ENCODE measurements around the gene PTPRD. TPM values are rescaled to one million over a fixed set of nuclear protein-coding genes. Genes with fewer than 3 reads are reported as not detected.

The PTPRD gene
- total and polyA plus RNA-seq, 2 of the 4 experiments (the other 2 are of a cell fraction) = 0.07 to 0.18 TPM

DNA sequence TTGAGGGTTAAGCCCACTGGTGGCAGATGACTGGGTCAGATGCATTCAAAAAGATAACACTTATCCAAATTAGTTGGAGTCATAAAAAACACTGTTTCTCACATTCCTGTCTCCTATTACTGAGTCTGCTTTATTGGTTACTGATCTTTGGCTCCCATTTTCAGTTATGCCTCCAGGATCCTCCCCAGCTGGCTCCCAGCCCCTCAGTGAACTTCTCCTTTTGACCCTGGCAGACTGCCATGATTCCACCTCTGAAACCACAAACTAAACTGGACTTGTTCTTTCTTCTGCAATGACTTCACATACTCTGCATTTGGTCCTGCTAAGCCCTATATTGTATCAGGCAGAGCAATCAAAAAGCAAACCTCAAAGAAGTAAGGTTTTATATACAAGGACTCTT, 1952.4 kb downstream of the PTPRD start:
- Histone ChIP-seq H3K27ac (ENCODE audit: insufficient read depth, low read length) (no peak overlapping the region), H2BK20ac (ENCODE audit: low read depth, low read length) (no peak overlapping the region), H2AFZ (replicated peaks; ENCODE audit: low read length, poor library complexity) (no peak overlapping the region), H4K5ac (ENCODE audit: low read depth, low read length) (no peak overlapping the region), H2AK5ac (ENCODE audit: low read depth, low read length) (no peak overlapping the region), H3K4me1 (ENCODE audit: control insufficient read depth, insufficient read depth, low read length) (no peaks in the 10 kb centered on the region), H3K4ac (ENCODE audit: low read depth, low read length) (no peak overlapping the region), H3K79me1 (ENCODE audit: low read depth in 1 of 2, low read length in 2 of 2) (no peaks in the 10 kb centered on the region), H3K27me3 (ENCODE audit: control insufficient read depth, insufficient read depth, low read length) (no peaks in the 10 kb centered on the region), H3K4me2 (ENCODE audit: low read depth, low read length) (no peak overlapping the region), H2BK5ac (ENCODE audit: low read depth, low read length, poor library complexity, severe bottlenecking) (no peak overlapping the region), H3K9ac (ENCODE audit: low read depth, low read length) (no peak overlapping the region), H4K91ac (ENCODE audit: insufficient read depth, low read depth, low read length) (no peak overlapping the region), H2AK9ac (replicated peaks; ENCODE audit: low read depth, low read length, poor library complexity) (no peak overlapping the region), H3K23ac (ENCODE audit: low read depth, low read length) (no peak overlapping the region), H4K20me1 (ENCODE audit: insufficient read depth, low read length) (no peaks in the 10 kb centered on the region), H2BK15ac (ENCODE audit: low read depth, low read length) (no peak overlapping the region), H3K9me1 (ENCODE audit: insufficient read depth, low read length) (no peaks in the 10 kb centered on the region), H3K18ac (ENCODE audit: low read depth, low read length) (no peak overlapping the region), H3K4me3 (ENCODE audit: insufficient read depth, low read depth, low read length) (no peak overlapping the region), H3K14ac (replicated peaks; ENCODE audit: low read depth, low read length) (no peak overlapping the region), H3K56ac (ENCODE audit: extremely low read depth, insufficient read depth, low read length) (no peak overlapping the region), H3K9me3 (ENCODE audit: control insufficient read depth, insufficient read depth, low read length) (no peaks in the 10 kb centered on the region; the same call in 1 of the 2 replicates), H2BK120ac (ENCODE audit: low read depth, low read length) (no peak overlapping the region), H3K36me3 (ENCODE audit: control insufficient read depth, insufficient read depth, low read length) (no peaks in the 10 kb centered on the region), H4K8ac (ENCODE audit: low read depth in 2 of 2, low read length in 2 of 2) (no peak overlapping the region)
- in situ Hi-C loops (cut with MboI; ENCODE audit: low sequenced_read_pairs) (no loop called here), dilution Hi-C loops (cut with HindIII; ENCODE audit: low sequenced_read_pairs, unreplicated experiment) (no loop called here), intact Hi-C loops (cut with micrococcal nuclease) (no loop called here)
- ATAC-seq (ENCODE audit: low read depth) (no peak), DNase-seq (no peak)
- ChIA-PET POLR2A (ENCODE audit: unreplicated experiment) (no interaction called here), CTCF (no interaction called here)
- TF ChIP-seq MAFK (IDR thresholded peaks at IDR 0.05; ENCODE audit: low read depth, low read length) = no peak
- no peak for TF ChIP-seq MAZ (IDR thresholded peaks at IDR 0.05; ENCODE audit: borderline replicate concordance, low read depth, low read length)
- TF ChIP-seq NFE2L2 (IDR thresholded peaks at IDR 0.05; ENCODE audit: low read depth, low read length) = no peak
- TF ChIP-seq CEBPB (IDR thresholded peaks at IDR 0.05; ENCODE audit: low read depth, low read length) = no peak
- TF ChIP-seq CHD1 (IDR thresholded peaks at IDR 0.05; ENCODE audit: low read depth, low read length) = no peak
- TF ChIP-seq, protein P1, sequence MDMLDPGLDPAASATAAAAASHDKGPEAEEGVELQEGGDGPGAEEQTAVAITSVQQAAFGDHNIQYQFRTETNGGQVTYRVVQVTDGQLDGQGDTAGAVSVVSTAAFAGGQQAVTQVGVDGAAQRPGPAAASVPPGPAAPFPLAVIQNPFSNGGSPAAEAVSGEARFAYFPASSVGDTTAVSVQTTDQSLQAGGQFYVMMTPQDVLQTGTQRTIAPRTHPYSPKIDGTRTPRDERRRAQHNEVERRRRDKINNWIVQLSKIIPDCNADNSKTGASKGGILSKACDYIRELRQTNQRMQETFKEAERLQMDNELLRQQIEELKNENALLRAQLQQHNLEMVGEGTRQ (IDR thresholded peaks at IDR 0.05; ENCODE audit: low read depth, low read length) = no peak
- TF ChIP-seq RCOR1 (IDR thresholded peaks at IDR 0.05; ENCODE audit: insufficient replicate concordance, low read length) = no peak
- TF ChIP-seq, protein P2, sequence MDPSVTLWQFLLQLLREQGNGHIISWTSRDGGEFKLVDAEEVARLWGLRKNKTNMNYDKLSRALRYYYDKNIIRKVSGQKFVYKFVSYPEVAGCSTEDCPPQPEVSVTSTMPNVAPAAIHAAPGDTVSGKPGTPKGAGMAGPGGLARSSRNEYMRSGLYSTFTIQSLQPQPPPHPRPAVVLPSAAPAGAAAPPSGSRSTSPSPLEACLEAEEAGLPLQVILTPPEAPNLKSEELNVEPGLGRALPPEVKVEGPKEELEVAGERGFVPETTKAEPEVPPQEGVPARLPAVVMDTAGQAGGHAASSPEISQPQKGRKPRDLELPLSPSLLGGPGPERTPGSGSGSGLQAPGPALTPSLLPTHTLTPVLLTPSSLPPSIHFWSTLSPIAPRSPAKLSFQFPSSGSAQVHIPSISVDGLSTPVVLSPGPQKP (IDR thresholded peaks at IDR 0.05; ENCODE audit: borderline replicate concordance, low read depth, low read length) = no peak
- no peak for TF ChIP-seq POLR2A (IDR thresholded peaks at IDR 0.05; ENCODE audit: low read depth, low read length)
- no peak for TF ChIP-seq RFX5 (IDR thresholded peaks at IDR 0.05; ENCODE audit: low read depth, low read length)
- TF ChIP-seq BHLHE40 (IDR thresholded peaks at IDR 0.05; ENCODE audit: low read depth, low read length) = no peak
- no peak for TF ChIP-seq CTCF (conservative IDR thresholded peaks at IDR 0.05; ENCODE audit: low read depth, low read length)
- no peak for TF ChIP-seq SMC3 (IDR thresholded peaks at IDR 0.05; ENCODE audit: low read depth, low read length)
- no peak for TF ChIP-seq RAD21 (IDR thresholded peaks at IDR 0.05; ENCODE audit: low read length)
- no peak for TF ChIP-seq FOS (IDR thresholded peaks at IDR 0.05; ENCODE audit: low read depth, low read length)
- no peak for TF ChIP-seq MXI1 (IDR thresholded peaks at IDR 0.05; ENCODE audit: borderline replicate concordance, low read depth, low read length)
- BruUV-seq (replicated peaks) = no TSS peak
